IMR-90 (cell line): ENCODE measurements around the gene CIB1. TPM values are rescaled to one million over a fixed set of nuclear protein-coding genes. Genes with fewer than 3 reads are reported as not detected.

Experiments used
- ATAC-seq: fragments of 200-7000 bp; cut with Tn5 transposase; 2 replicates; pipeline ENCODE4 v1.9.1; 2020; ENCODE audit warnings: low read depth, mild to moderate bottlenecking, moderate library complexity
- BruUV-seq: library from RNA; stranded (reverse); fragments of 400-500 nt; replicated peaks from 2 replicates; lab custom pipeline; 2021; lab: Mats Ljungman, UMichigan
- CTCF ChIA-PET: fragments of 300-600 bp; formaldehyde crosslinking; extraction: SDS; loops from one replicate; lab custom pipeline; 2021; ENCODE audit warnings: antibody characterized with exemption; lab: Yijun Ruan, JAX
- POLR2A ChIA-PET: fragments of 300-600 bp; sonication (Branson Sonifier 250); formaldehyde crosslinking; loops from one replicate; lab custom pipeline; 2022; ENCODE audit warnings: antibody characterized with exemption; ENCODE audit not compliant: unreplicated experiment; lab: Charles Lee
- DNase-seq: peaks from one replicate; pipeline ENCODE4 v3.0.0; 2013
- H2AFZ ChIP-seq: replicated peaks from 2 replicates; pipeline ENCODE3; 2013; ENCODE audit warnings: low read length, mild to moderate bottlenecking; ENCODE audit not compliant: poor library complexity
- H2AK5ac ChIP-seq: 2 replicates; pipeline ENCODE4 v1.6.1; 2013; ENCODE audit warnings: low read depth, low read length, inconsistent platforms
- H2AK9ac ChIP-seq: replicated peaks from 2 replicates; pipeline ENCODE3; 2013; ENCODE audit warnings: mild to moderate bottlenecking, low read depth, low read length, moderate library complexity; ENCODE audit not compliant: poor library complexity
- H2BK120ac ChIP-seq: 2 replicates; pipeline ENCODE4 v1.6.1; 2013; ENCODE audit warnings: low read depth, low read length, inconsistent platforms
- H2BK15ac ChIP-seq: 3 replicates; pipeline ENCODE4 v1.6.1; 2013; ENCODE audit warnings: low read depth, low read length, inconsistent platforms
- H2BK20ac ChIP-seq: 2 replicates; pipeline ENCODE4 v1.6.1; 2013; ENCODE audit warnings: low read depth, mild to moderate bottlenecking, inconsistent platforms, low read length, moderate library complexity
- H2BK5ac ChIP-seq: 2 replicates; pipeline ENCODE4 v1.6.1; 2013; ENCODE audit warnings: mild to moderate bottlenecking, low read depth, low read length, inconsistent platforms; ENCODE audit not compliant: poor library complexity, severe bottlenecking
- H3K14ac ChIP-seq: replicated peaks from 2 replicates; pipeline ENCODE4 v1.6.1; 2013; ENCODE audit warnings: low read depth, low read length, inconsistent platforms
- H3K18ac ChIP-seq: 2 replicates; pipeline ENCODE4 v1.6.1; 2013; ENCODE audit warnings: low read depth, low read length, control low read depth
- H3K23ac ChIP-seq: 2 replicates; pipeline ENCODE4 v1.6.1; 2013; ENCODE audit warnings: low read depth, low read length, inconsistent platforms
- H3K27ac ChIP-seq: 2 replicates; pipeline ENCODE4 v1.5.1; 2013; ENCODE audit warnings: mild to moderate bottlenecking, control low read depth, low read length; ENCODE audit not compliant: insufficient read depth
- H3K27me3 ChIP-seq: 2 replicates; pipeline ENCODE4 v1.6.1; 2013; ENCODE audit warnings: low read length; ENCODE audit not compliant: control insufficient read depth, insufficient read depth
- H3K36me3 ChIP-seq: 2 replicates; pipeline ENCODE4 v1.6.1; 2013; ENCODE audit warnings: low read length, mixed read lengths; ENCODE audit not compliant: control insufficient read depth, insufficient read depth
- H3K4ac ChIP-seq: 2 replicates; pipeline ENCODE4 v1.6.1; 2013; ENCODE audit warnings: low read depth, low read length, inconsistent platforms
- H3K4me1 ChIP-seq: 2 replicates; pipeline ENCODE4 v1.6.1; 2013; ENCODE audit warnings: low read length, mixed read lengths; ENCODE audit not compliant: control insufficient read depth, insufficient read depth
- H3K4me2 ChIP-seq: 2 replicates; pipeline ENCODE4 v1.6.1; 2013; ENCODE audit warnings: low read depth, mild to moderate bottlenecking, control low read depth, low read length, moderate library complexity
- H3K4me3 ChIP-seq: 2 replicates; pipeline ENCODE4 v1.5.1; 2013; ENCODE audit warnings: low read depth, mild to moderate bottlenecking, control low read depth, low read length, moderate library complexity; ENCODE audit not compliant: insufficient read depth
- H3K56ac ChIP-seq: 2 replicates; pipeline ENCODE4 v1.6.1; 2013; ENCODE audit warnings: low read length, inconsistent platforms; ENCODE audit not compliant: insufficient read depth; ENCODE audit errors: extremely low read depth
- H3K79me1 ChIP-seq, 2 experiments: 2 replicates each; pipeline ENCODE4 v1.6.1; 2013; ENCODE audit warnings: low read length in 2 of 2, inconsistent platforms in 1 of 2, low read depth in 1 of 2
- H3K9ac ChIP-seq: 2 replicates; pipeline ENCODE4 v1.6.1; 2013; ENCODE audit warnings: low read depth, low read length, control low read depth
- H3K9me1 ChIP-seq: 2 replicates; pipeline ENCODE4 v1.6.1; 2013; ENCODE audit warnings: low read length, inconsistent platforms; ENCODE audit not compliant: insufficient read depth
- H3K9me3 ChIP-seq: 2 replicates; pipeline ENCODE4 v1.6.1; 2013; ENCODE audit warnings: low read length; ENCODE audit not compliant: control insufficient read depth, insufficient read depth
- H4K20me1 ChIP-seq: 2 replicates; pipeline ENCODE4 v1.6.1; 2013; ENCODE audit warnings: low read length, inconsistent platforms; ENCODE audit not compliant: insufficient read depth
- H4K5ac ChIP-seq: 2 replicates; pipeline ENCODE4 v1.6.1; 2013; ENCODE audit warnings: mild to moderate bottlenecking, low read depth, low read length, control low read depth
- H4K8ac ChIP-seq, 2 experiments: 2 replicates each; pipeline ENCODE4 v1.6.1; 2013; ENCODE audit warnings: low read depth in 2 of 2, low read length in 2 of 2, control low read depth in 1 of 2, inconsistent platforms in 1 of 2
- H4K91ac ChIP-seq: 2 replicates; pipeline ENCODE4 v1.6.1; 2013; ENCODE audit warnings: low read depth, low read length, inconsistent platforms; ENCODE audit not compliant: insufficient read depth
- BHLHE40 ChIP-seq: fragments of 150-350 bp; IDR thresholded peaks from 2 replicates; pipeline ENCODE4 v1.6.1; 2016; ENCODE audit warnings: mild to moderate bottlenecking, low read depth, low read length
- CEBPB ChIP-seq: IDR thresholded peaks from 2 replicates; pipeline ENCODE4 v1.6.1; 2012; ENCODE audit warnings: low read depth, low read length, improper control_type of control experiment
- CHD1 ChIP-seq: IDR thresholded peaks from 2 replicates; pipeline ENCODE4 v1.6.1; 2012; ENCODE audit warnings: low read depth, low read length, improper control_type of control experiment
- CTCF ChIP-seq: conservative IDR thresholded peaks from 2 replicates; pipeline ENCODE4 v1.5.1; 2012; ENCODE audit warnings: mild to moderate bottlenecking, low read depth, low read length, improper control_type of control experiment
- MAZ ChIP-seq: IDR thresholded peaks from 2 replicates; pipeline ENCODE4 v1.6.1; 2012; ENCODE audit warnings: low read depth, mild to moderate bottlenecking, low read length, improper control_type of control experiment, moderate library complexity, borderline replicate concordance
- MXI1 ChIP-seq: IDR thresholded peaks from 2 replicates; pipeline ENCODE4 v1.6.1; 2012; ENCODE audit warnings: low read depth, mild to moderate bottlenecking, low read length, moderate library complexity, borderline replicate concordance
- NFE2L2 ChIP-seq: fragments of 150-350 bp; IDR thresholded peaks from 2 replicates; pipeline ENCODE4 v1.6.1; 2016; ENCODE audit warnings: low read depth, mild to moderate bottlenecking, low read length
- POLR2A ChIP-seq: IDR thresholded peaks from 2 replicates; pipeline ENCODE4 v1.6.1; 2012; ENCODE audit warnings: mild to moderate bottlenecking, low read depth, low read length
- RFX5 ChIP-seq: IDR thresholded peaks from 2 replicates; pipeline ENCODE4 v1.8.0; 2012; ENCODE audit warnings: low read depth, mild to moderate bottlenecking, low read length, moderate library complexity
- SMC3 ChIP-seq: fragments of 150-350 bp; IDR thresholded peaks from 2 replicates; pipeline ENCODE4 v1.6.1; 2016; ENCODE audit warnings: low read depth, mild to moderate bottlenecking, antibody characterized with exemption, low read length, moderate library complexity
- WGBS, 2 experiments: methylation state at CpG; one replicate each; pipeline versions ENCODE4 v1.1.5 to v1.1.7; 2013; ENCODE audit warnings: missing lambda C conversion rate in 2 of 2; ENCODE audit not compliant: insufficient read length in 1 of 2; ENCODE audit errors: extremely low coverage in 2 of 2; 5-methylcytosine and 5-hydroxymethylcytosine counted together
- dilution Hi-C: fragments of 300-500 bp; cut with HindIII; formaldehyde crosslinking; loops from one replicate; pipeline ENCODE4 v1.14.3; 2018; ENCODE audit warnings: low sequenced_read_pairs; ENCODE audit not compliant: unreplicated experiment
- in situ Hi-C: fragments of 300-500 bp; cut with MboI; formaldehyde crosslinking; loops from 3 replicates; pipeline ENCODE4 v1.14.3; 2019; ENCODE audit warnings: low sequenced_read_pairs, inconsistent platforms, mixed read lengths
- intact Hi-C: fragments of 100-400 bp; cut with micrococcal nuclease; formaldehyde crosslinking; loops from 2 replicates; pipeline ENCODE4 v1.10.0; 2022
- polyA plus RNA-seq, 3 experiments: library from polyadenylated mRNA; depleted of rRNA; stranded (reverse); fragments of >200 nt; gene quantifications; 2 replicates each; pipeline ENCODE4 v1.2.3, GENCODE V29; 2012; ENCODE audit warnings: low replicate concordance in 1 of 3
- total RNA-seq: library from RNA; depleted of rRNA; stranded (reverse); fragments of >200 nt; gene quantifications from 2 replicates; pipeline ENCODE4 v1.2.3, GENCODE V29; 2012

CIB1 gene
- total and polyA plus RNA-seq, 2 of the 4 experiments (the other 2 are of a cell fraction) = 31.5 to 94.1 TPM

- DNase-seq = no peak
- Histone ChIP-seq H3K27me3 (no peaks in the 10 kb centered on the region), H3K9me1 (peaks cover 5% of the 10 kb centered on the region), H3K27ac (no peak overlapping the region), H4K8ac (peak overlapping the region; percentile 35 to 85; a peak in 2 of 4 replicates), H2BK20ac (no peak overlapping the region), H3K79me1 (peaks cover 17 to 42% of the 10 kb centered on the region in 2 experiments), H3K9me3 (no peaks in the 10 kb centered on the region), H2AFZ (peak overlapping the region; percentile 82), H2BK5ac (peak overlapping the region; percentile 20), H3K36me3 (peaks cover 7% of the 10 kb centered on the region), H3K4me1 (peaks cover 6% of the 10 kb centered on the region), H2BK15ac (no peak overlapping the region), H2BK120ac (peak overlapping the region; percentile 34; the same call in 1 of the 2 replicates), H3K4me2 (no peak overlapping the region), H3K18ac (no peak overlapping the region), H4K20me1 (no peaks in the 10 kb centered on the region; the same call in 1 of the 2 replicates), H3K56ac (no peak overlapping the region), H3K4me3 (no peak overlapping the region), H2AK5ac (no peak overlapping the region; the same call in 1 of the 2 replicates), H3K23ac (no peak overlapping the region), H4K5ac (no peak overlapping the region; the same call in 1 of the 2 replicates), H3K9ac (no peak overlapping the region), H3K14ac (peak overlapping the region; percentile 36; the same call in 1 of the 2 replicates), H4K91ac (no peak overlapping the region), H3K4ac (peak overlapping the region; percentile 39; the same call in 1 of the 2 replicates), H2AK9ac (peak overlapping the region; percentile 75)
- in situ Hi-C loops = no loop called here
- dilution Hi-C loops = no loop called here
- ChIA-PET POLR2A (interaction anchor here (0.5 kb wide), 1 partner anchor 12 kb away, joined by 12 read pairs; no protein-coding TSS in a partner anchor), CTCF (interaction anchor here (1.0 kb wide), 1 partner anchor 9 kb away, joined by 4 read pairs; no protein-coding TSS in a partner anchor)
- no peak for TF ChIP-seq SMC3
- TF ChIP-seq POLR2A = no peak
- no peak for TF ChIP-seq CHD1
- no peak for TF ChIP-seq MXI1
- TF ChIP-seq NFE2L2 = no peak
- TF ChIP-seq MAZ = no peak
- no peak for TF ChIP-seq RFX5
- no peak for TF ChIP-seq CTCF
- TF ChIP-seq CEBPB = no peak
- TF ChIP-seq BHLHE40 = no peak
- intact Hi-C loops = loop anchor here (2.0 kb wide), 1 partner anchor 106 kb away; no protein-coding TSS in a partner anchor
- 93% methylated on average over 16 of the region's 35 CpGs; no CpG with 5 or more reads in 1 of the 2 experiments for WGBS, 2 experiments
- BruUV-seq = no TSS peak
- ATAC-seq = no peak
Measured at GRCh38 chr15:90212221-90213098, 21.3 kb downstream of the CIB1 start.
